WI38 (cell line): ENCODE measurements around the gene STK32A.

Experiments used
- H3K4me3 ChIP-seq: 2 replicates; pipeline ENCODE4 v1.5.1; 2011; ENCODE audit warnings: low read depth, mild to moderate bottlenecking, control low read depth, low read length
- CTCF ChIP-seq: IDR thresholded peaks from 2 replicates; pipeline ENCODE4 v1.5.1; 2012; ENCODE audit warnings: low read depth, mild to moderate bottlenecking, control low read depth, low read length

STK32A gene

GRCh38 chr5:147267082-147267832 lies 32.4 kb downstream of the STK32A start:
- H3K4me3 ChIP-seq = no peak overlapping the region

GRCh38 chr5:147276497-147276896 lies 41.7 kb downstream of the STK32A start:
- H3K4me3 ChIP-seq = no peak overlapping the region
- TF ChIP-seq CTCF = no peak

More at GRCh38 chr5:147267082-147267832, 32.4 kb downstream of the STK32A start:
- TF ChIP-seq CTCF = no peak

GRCh38 chr5:147286296-147286695 lies 51.5 kb downstream of the STK32A start:
- TF ChIP-seq CTCF = no peak
- H3K4me3 ChIP-seq = no peak overlapping the region

- TF ChIP-seq CTCF = no peak
- no peak overlapping the region for H3K4me3 ChIP-seq
Observed at GRCh38 chr5:147287110-147287509, 52.3 kb downstream of the STK32A start.

GRCh38 chr5:147290261-147290660 lies 55.4 kb downstream of the STK32A start:
- TF ChIP-seq CTCF = no peak
- no peak overlapping the region for H3K4me3 ChIP-seq

GRCh38 chr5:147303251-147303650 lies 68.4 kb downstream of the STK32A start:
- TF ChIP-seq CTCF = no peak
- H3K4me3 ChIP-seq = no peak overlapping the region

- TF ChIP-seq CTCF = no peak
- H3K4me3 ChIP-seq = no peak overlapping the region
Observed at GRCh38 chr5:147303976-147304375, 69.2 kb downstream of the STK32A start.
